Subcutaneous abdominal adipose tissue (tissue), 5 donors: ENCODE data around the gene ZNF555.
A peak's percentile ranks its signal among the peaks of the same experiment; 100 is the strongest.
"Not testable (repeated sequence)": the region's sequence is repeated elsewhere in the genome, so short reads cannot be mapped to it uniquely, and the experiment has no call there.

Source experiments
- H3K27ac ChIP-seq: one replicate; pipeline ENCODE4 v1.7.0; 2013; ENCODE audit warnings: low read depth, mild to moderate bottlenecking, inconsistent platforms, low read length, moderate library complexity
- H3K27me3 ChIP-seq, 5 donors: one replicate each; pipeline ENCODE4 v1.7.0; 2013; ENCODE audit warnings: low read length in 5 of 5, inconsistent platforms in 1 of 5; ENCODE audit not compliant: control insufficient read depth in 5 of 5, insufficient read depth in 4 of 5
- H3K36me3 ChIP-seq, 5 donors: one replicate each; pipeline ENCODE4 v1.7.0; 2013; ENCODE audit warnings: low read length in 5 of 5; ENCODE audit not compliant: control insufficient read depth in 5 of 5, insufficient read depth in 5 of 5
- H3K4me1 ChIP-seq, 5 donors: one replicate each; pipeline ENCODE4 v1.7.0; 2013; ENCODE audit warnings: low read length in 5 of 5, mild to moderate bottlenecking in 3 of 5, moderate library complexity in 1 of 5; ENCODE audit not compliant: control insufficient read depth in 5 of 5, insufficient read depth in 5 of 5
- H3K4me3 ChIP-seq, 5 donors: one replicate each; pipeline ENCODE4 v1.7.0; 2013; ENCODE audit warnings: low read length in 5 of 5, low read depth in 1 of 5
- H3K9ac ChIP-seq, 5 donors: one replicate each; pipeline ENCODE4 v1.7.0; 2013; ENCODE audit warnings: low read length in 5 of 5, mild to moderate bottlenecking in 4 of 5, moderate library complexity in 3 of 5
- H3K9me3 ChIP-seq, 5 donors: one replicate each; pipeline ENCODE4 v1.7.0; 2013; ENCODE audit warnings: low read length in 5 of 5; ENCODE audit not compliant: control insufficient read depth in 5 of 5
- donor health status: healthy.
- donor health status: healthy.
- donor health status: healthy.
- donor health status: healthy.
- donor health status: healthy.

Gene ZNF555

DNA sequence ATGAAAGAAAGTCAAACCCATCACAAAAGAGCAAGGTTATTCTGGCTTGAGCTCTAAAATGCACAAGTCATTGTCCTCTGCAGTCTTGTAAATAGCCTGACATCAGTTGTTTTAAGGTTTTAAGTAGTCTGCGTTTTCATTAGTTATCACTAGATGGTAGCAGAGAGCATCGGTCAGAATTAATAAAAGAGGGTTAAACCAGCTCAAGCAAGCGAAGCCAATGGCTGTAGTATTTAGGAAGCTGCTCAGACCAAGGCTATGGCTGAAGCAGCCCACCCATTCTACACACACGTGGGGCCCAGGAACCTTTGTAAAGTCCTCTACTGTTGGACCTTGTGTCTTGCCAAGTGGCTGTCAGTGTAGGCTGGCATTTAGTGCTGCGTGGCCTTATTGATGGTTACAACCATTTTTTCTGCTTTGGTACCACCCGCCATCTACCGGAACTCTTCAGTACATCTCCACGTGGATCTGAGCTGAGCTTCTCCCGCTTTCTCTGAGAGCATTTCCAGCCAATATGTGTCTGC, 46.2 kb downstream of the ZNF555 start:
- H3K36me3 ChIP-seq, result no peaks in the 10 kb centered on the region

DNA sequence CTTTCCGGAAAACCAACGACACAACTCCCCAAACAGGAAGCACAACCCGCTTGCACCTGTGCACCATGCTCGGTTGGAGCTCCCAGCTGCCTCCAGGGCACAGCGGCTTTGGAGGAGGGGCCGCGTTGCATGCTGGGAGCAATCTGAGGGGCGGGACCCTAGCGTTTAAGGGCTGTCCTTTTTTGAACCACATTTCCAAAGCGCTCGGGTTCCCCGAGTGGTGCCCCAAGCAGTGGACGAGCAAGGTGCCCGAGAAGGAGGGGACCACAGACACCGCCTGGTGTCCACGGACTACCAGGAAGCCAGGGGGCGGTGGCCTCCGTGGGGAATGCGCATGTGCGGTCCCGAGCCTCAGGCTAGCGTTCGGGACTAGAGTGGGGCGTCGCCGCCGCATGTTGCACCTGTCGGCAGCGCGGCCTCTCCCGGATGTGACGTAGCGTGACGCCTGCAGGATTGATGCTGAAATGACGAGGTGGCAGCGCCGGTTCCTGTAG, 47.5 kb downstream of the ZNF555 start:
- H3K4me3 ChIP-seq, result peak overlapping the region; percentile 40 to 65 (median 59)
- peaks cover 0 to 3% (median 0%) of the 10 kb centered on the region in 5 donors for H3K27me3 ChIP-seq

More for the DNA sequence above, 46.2 kb downstream of the ZNF555 start:
- Histone ChIP-seq H3K4me3 (no peak overlapping the region), H3K27me3 (peaks cover 0 to 3% (median 0%) of the 10 kb centered on the region in 5 donors), H3K9me3 (no peaks in the 10 kb centered on the region), H3K9ac (no peak overlapping the region), H3K4me1 (peaks cover 0 to 18% (median 7%) of the 10 kb centered on the region in 5 donors), H3K27ac (no peak overlapping the region)

DNA sequence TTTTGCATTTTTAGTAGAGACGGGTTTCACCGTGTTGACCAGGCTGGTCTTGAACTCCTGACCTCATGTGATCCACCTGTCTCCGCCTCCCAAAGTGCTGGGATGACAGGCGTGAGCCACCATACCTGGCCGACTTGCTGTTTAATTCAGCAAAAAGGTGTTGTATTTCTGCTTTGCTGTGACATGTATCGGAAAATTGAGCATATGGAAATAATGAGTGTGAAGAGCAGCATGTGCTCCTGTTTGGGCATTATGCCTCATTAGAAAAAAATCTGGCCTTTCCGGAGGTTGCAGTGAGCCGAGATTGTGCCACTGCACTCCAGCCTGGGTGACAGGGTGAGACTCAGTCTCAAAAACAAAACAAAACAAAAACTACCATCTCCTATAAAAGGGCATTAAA, 49.3 kb downstream of the ZNF555 start:
- H3K4me3 ChIP-seq, H3K9ac ChIP-seq, H3K27me3 ChIP-seq, H3K36me3 ChIP-seq, H3K27ac ChIP-seq, H3K9me3 ChIP-seq: not testable (repeated sequence)
- peaks cover 0 to 18% (median 7%) of the 10 kb centered on the region in 5 donors for H3K4me1 ChIP-seq

More for the DNA sequence above, 47.5 kb downstream of the ZNF555 start:
- Histone ChIP-seq H3K9me3 (no peaks in the 10 kb centered on the region), H3K4me1 (peaks cover 0 to 18% (median 7%) of the 10 kb centered on the region in 5 donors), H3K36me3 (no peaks in the 10 kb centered on the region), H3K27ac (no peak overlapping the region), H3K9ac (peak overlapping the region in 3 of 5 donors; percentile 31 to 42 (median 37))

DNA sequence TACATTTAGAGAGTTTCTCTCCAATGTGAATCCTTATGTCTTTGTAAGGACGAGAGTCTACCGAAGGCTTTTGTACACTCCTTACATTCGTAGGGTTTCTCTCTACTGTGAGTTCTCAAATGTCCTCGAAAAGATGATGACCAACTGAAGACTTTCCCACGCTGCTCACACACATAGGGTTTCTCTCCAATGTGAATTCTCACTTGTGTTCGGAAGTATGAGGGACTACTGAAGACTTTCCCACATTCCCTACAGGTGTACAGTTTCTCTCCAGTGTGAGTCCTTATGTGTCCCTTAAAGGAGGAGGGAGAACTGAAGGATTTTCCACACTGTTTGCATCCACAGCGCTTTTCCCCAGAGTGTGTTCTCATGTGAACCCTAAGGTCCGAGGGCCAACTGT, 55.4 kb downstream of the ZNF555 start:
- Histone ChIP-seq H3K4me1 (peaks cover 4 to 10% (median 9%) of the 10 kb centered on the region in 5 donors), H3K4me3 (peak overlapping the region in 2 of 5 donors; percentile 5 to 7), H3K27me3 (no peaks in the 10 kb centered on the region), H3K9ac (peak overlapping the region in 1 of 5 donors; percentile 82), H3K36me3 (no peaks in the 10 kb centered on the region), H3K9me3 (peaks cover 2 to 12% (median 9%) of the 10 kb centered on the region in 5 donors), H3K27ac (no peak overlapping the region)

DNA sequence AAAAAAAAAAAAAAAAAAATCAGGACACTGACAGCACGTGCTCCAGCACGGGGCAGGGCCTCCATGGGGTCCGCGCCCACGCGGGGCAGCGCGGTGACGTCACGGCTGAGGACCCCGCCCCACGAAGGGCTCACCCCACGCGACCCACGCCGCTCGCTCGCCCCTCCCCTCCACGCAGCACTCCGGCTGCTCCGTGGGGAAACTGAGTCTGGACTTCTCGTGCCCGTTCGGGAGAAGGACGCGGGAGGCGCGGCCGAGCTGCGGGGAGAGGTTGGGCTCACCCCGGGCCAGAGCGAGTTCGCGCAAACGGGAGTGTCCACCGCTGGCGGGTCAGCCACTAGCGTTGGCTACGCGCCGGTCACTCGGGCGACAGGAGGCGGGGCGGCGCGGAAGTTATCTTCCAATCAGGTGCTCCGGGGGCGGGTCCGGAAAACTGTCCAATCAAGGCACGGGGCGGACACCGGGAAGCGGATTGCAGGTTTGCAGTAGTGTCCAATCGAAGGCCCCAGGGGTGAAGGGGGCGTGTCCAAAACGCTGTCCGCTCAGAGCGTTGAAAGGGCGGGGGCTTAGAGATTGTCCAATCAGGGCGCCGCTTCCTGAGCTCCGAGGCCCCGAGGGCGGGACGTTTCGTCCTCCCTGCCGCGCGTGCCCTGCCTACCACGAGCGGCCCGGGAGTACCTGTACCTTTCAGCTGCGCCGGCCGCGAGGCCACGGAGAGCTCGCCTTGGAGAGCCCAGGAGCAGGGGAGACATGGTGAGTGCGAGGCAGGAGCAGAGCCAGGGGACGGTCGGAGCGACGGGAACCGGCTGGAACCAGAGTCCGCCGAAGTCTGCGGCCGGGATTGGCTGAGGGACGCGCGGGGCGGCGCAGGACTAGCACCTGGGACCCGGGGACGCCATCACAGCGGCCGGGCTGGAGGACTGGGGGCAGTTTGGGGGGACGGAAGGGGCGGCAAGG, 59.3 kb downstream of the ZNF555 start, which contains the start of gene ZNF57:
ZNF57 (plus strand) TSS at position 633 of the 957 bp plus-strand sequence; CDS start at position 751, 118 bp downstream.
- Histone ChIP-seq H3K36me3 (no peaks in the 10 kb centered on the region), H3K9me3 (peaks cover 2 to 12% (median 9%) of the 10 kb centered on the region in 5 donors), H3K4me3 (peak within 1 kb of the TSS; percentile 72 to 90 (median 85)), H3K27me3 (no peaks in the 10 kb centered on the region), H3K9ac (peak within 1 kb of the TSS in 4 of 5 donors; percentile 68 to 83 (median 78)), H3K27ac (peak within 1 kb of the TSS; percentile 74), H3K4me1 (peaks cover 4 to 16% (median 10%) of the 10 kb centered on the region in 5 donors)

DNA sequence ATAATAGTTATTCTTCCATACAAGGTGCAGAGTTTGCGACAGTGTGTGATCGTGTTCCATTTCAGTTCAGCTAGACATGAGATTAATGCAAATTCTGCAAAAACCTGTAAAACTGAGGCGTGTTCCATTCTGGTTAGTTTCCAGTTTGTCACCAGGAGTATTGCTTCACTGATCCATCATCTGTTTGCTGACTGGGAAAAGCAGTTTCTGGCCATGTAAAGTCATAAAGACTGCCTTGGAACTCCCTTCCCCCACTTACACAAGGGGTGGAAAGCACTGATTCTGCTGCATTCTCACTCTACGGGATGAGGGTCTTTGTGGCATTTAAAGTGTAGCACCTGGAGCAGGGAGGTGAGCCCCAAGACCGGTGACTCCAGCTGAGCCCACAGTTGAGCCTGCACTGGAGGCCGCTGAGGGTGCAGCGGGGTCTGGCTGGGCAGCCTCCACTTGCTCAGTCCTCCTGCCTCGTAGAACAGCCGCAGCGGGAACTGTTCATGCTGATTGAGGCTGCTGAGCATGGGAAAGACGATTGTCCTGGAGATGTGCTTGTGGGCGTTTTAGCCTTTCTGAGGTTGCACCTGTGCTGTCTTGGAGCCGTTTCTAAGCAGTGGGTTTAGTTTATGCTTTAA, 61.4 kb downstream of the ZNF555 start:
- Histone ChIP-seq H3K36me3 (no peaks in the 10 kb centered on the region), H3K4me1 (peaks cover 0 to 16% (median 10%) of the 10 kb centered on the region in 5 donors), H3K27ac (no peak overlapping the region), H3K27me3 (no peaks in the 10 kb centered on the region), H3K4me3 (no peak overlapping the region), H3K9me3 (no peaks in the 10 kb centered on the region), H3K9ac (peak overlapping the region in 1 of 5 donors; percentile 17)

DNA sequence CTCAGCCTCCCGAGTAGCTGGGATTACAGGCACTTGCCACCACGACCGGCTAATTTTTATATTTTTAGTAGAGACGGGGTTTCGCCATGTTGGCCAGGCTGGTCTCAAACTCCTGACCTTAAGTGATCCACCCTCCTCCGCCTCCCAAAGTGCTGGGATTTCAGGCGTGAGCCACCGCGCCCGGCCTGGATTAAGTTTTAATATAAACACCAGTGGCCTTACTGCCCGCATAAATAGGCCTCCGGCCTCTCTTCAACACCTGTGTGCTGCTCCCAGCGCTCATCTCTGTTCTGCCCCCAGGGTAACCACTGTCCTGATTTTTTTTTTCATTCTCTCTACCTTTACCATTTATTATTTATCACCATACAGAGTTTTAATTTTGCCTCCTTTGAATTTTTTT, 62.1 kb downstream of the ZNF555 start:
- not testable (repeated sequence) for H3K27ac ChIP-seq, H3K9ac ChIP-seq, H3K27me3 ChIP-seq, H3K9me3 ChIP-seq, H3K4me3 ChIP-seq, H3K36me3 ChIP-seq
- H3K4me1 ChIP-seq, result peaks cover 0 to 16% (median 10%) of the 10 kb centered on the region in 5 donors

DNA sequence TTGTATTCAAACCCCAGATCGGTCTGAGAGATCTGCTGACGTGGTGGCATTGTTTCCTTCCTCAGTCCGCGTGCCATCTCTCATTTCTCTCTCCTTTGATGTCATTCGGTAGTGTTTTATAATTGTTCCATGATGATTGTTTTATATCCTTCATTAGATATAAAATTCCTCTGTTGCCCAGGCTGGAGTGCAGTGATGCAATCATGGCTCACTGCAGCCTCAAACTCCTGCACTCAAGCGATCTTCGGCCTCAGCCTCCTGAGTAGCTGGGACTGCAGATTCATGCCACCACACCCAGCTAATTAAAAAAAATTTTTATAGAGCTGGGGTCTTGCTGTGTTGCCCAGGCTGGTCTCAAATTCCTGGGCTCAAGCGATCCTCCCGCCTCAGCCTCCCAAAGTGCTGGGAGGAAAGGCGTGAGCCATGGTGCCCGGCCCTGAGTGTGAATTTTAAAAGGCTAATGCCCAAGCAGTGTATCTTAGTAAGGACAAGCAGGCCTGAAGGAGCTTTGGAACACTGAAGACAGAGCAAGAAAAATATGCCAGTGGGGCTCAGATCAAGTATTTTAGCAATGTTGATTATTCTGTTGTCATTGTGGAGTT, 64.7 kb downstream of the ZNF555 start:
- no peak overlapping the region for H3K27ac ChIP-seq
- no peak overlapping the region for H3K9ac ChIP-seq
- no peaks in the 10 kb centered on the region for H3K36me3 ChIP-seq
- no peaks in the 10 kb centered on the region for H3K9me3 ChIP-seq
- peaks cover 0 to 13% (median 8%) of the 10 kb centered on the region in 5 donors for H3K4me1 ChIP-seq
- H3K4me3 ChIP-seq, result no peak overlapping the region
- H3K27me3 ChIP-seq, result no peaks in the 10 kb centered on the region

DNA sequence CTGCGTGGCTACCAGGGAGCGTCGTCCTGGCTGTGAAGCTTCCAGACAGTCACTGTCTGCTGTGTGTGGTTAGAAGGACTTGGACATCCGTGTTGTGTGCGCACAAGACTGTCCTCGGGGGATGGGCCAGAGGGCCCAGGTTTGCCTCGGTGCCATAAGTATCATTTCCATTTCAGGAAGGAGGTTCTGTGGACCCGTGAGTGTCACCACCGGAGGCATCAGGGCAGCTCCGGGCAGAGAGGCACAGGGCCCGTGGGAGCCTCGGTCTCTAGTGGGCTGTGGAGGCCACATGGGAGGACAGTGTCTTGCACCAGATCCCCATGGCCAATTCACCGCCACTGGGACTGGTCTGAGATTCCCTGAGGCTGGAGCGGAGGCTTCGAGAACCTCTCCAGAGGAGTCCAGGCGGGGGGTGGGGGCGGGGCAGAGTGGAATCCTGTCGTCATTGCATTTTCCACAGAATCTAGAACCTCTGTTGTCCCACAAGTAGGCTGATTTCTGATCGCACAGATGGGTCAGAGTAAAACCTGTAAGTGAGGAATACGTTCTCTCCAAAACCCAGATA, 65.4 kb downstream of the ZNF555 start:
- no peak overlapping the region for H3K9ac ChIP-seq
- peaks cover 0 to 7% (median 2%) of the 10 kb centered on the region in 5 donors for H3K4me1 ChIP-seq
- no peak overlapping the region for H3K27ac ChIP-seq
- no peaks in the 10 kb centered on the region for H3K36me3 ChIP-seq
- no peaks in the 10 kb centered on the region for H3K27me3 ChIP-seq
- no peaks in the 10 kb centered on the region for H3K9me3 ChIP-seq
- H3K4me3 ChIP-seq, result no peak overlapping the region
